ENCODE measurements around the gene MYO5B. TPM values are rescaled to one million over a fixed set of nuclear protein-coding genes. Genes with fewer than 3 reads are reported as not detected.

The MYO5B gene
- polyA plus RNA-seq, 1 of the 3 experiments (the other 2 are of a cell fraction), result 1.3 TPM

DNA sequence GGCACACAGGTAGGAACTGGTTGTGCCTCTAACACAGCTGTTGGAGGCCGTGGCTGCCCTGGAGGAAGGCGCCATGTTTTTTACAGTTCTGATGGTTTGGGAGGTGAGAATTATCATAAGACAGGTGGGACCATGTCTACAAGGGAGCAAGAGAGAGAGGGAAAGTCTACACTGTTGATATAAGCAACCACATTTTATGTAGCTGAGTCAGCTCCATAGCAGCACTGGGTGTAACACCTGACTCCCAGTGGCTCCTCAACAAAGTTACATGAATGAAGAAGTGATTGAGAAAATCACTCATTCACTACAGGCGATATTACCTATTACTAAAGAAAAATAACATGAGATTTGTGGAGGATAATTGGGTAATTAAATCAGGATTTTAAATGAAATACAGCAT is 340.3 kb downstream of the MYO5B start:
- WGBS (ENCODE audit: low lambda C conversion rate), result 77% methylated on average over 3 of the region's 3 CpGs

DNA sequence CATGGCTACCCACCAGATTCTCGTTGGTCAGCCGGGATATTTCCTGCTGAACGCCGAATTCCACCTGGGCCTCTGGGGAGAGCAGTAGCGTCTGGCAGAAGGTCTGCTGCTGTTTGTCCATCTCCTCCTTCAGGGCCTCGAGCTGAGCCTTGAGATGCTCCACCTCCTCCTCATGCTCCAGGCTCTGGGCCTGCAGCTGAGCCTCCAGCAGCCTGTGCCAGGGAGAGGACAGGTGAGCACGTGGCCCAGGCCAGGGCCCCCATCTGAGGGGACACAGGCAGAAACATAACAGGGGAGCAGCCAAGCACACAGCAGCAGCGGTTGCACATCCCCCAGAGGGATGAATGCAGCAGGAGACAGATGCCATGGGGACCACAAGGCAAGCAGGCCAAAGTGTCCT is 341.5 kb downstream of the MYO5B start:
- no peak for TF ChIP-seq EP300 (IDR thresholded peaks at IDR 0.05; ENCODE audit: borderline replicate concordance in 1 of 2, low read depth in 1 of 2, low read length in 1 of 2)
- TF ChIP-seq GATA2 (CRISPR knock-in tag; IDR thresholded peaks at IDR 0.05), result no peak
- TF ChIP-seq SMC3 (IDR thresholded peaks at IDR 0.05; ENCODE audit: low read depth, low read length), result no peak
- TF ChIP-seq MXI1 (IDR thresholded peaks at IDR 0.05; ENCODE audit: low read depth, low read length), result no peak
- TF ChIP-seq TAF1 (IDR thresholded peaks at IDR 0.05; ENCODE audit: borderline replicate concordance, low read depth, low read length), result no peak
- no peak for TF ChIP-seq ELF1 (IDR thresholded peaks at IDR 0.05)
- TF ChIP-seq POLR2AphosphoS5 (IDR thresholded peaks at IDR 0.05; ENCODE audit: low read depth, low read length), result no peak
- TF ChIP-seq NRF1 (IDR thresholded peaks at IDR 0.05; ENCODE audit: low read depth, low read length), result no peak
- no peak for TF ChIP-seq JUND (IDR thresholded peaks at IDR 0.05)
- TF ChIP-seq RAD21 (IDR thresholded peaks at IDR 0.05; ENCODE audit: low read length), result no peak
- H3K4me3 ChIP-seq (ENCODE audit: low read depth in 2 of 2, low read length in 1 of 2), result no peak overlapping the region
- no peaks in the 10 kb centered on the region for H3K79me2 ChIP-seq (ENCODE audit: insufficient read depth)
- H3K27me3 ChIP-seq (ENCODE audit: insufficient read depth), result no peaks in the 10 kb centered on the region
- no peak overlapping the region for H3K4me2 ChIP-seq
- ChIA-PET CTCF (interaction anchor here (10.1 to 15.8 kb wide), 3 partner anchors 7 to 341 kb away, joined by 110 to 254 read pairs (median 140); partner anchors contain the start of gene LIPG), POLR2A (no interaction called here)
- no peaks in the 10 kb centered on the region for H3F3A ChIP-seq (replicated peaks; ENCODE audit: insufficient read depth)
- no peak overlapping the region for H3K27ac ChIP-seq (ENCODE audit: low read depth in 2 of 2, low read length in 1 of 2)
- H3K36me3 ChIP-seq (replicated peaks in 1 of 2; ENCODE audit: control insufficient read depth in 1 of 2, insufficient read depth in 2 of 2, low read length in 1 of 2), result no peaks in the 10 kb centered on the region
- DNase-seq, result no peak
- no peak overlapping the region for H2AFZ ChIP-seq (ENCODE audit: low read depth)
- H3K9me2 ChIP-seq, result no peaks in the 10 kb centered on the region
- no peaks in the 10 kb centered on the region for H4K20me1 ChIP-seq (ENCODE audit: insufficient read depth)
- H3K9ac ChIP-seq, result no peak overlapping the region
- H3K9me3 ChIP-seq, result no peaks in the 10 kb centered on the region
- peaks cover 0 to 5% of the 10 kb centered on the region in 2 experiments; a peak in 2 of 4 replicates for H3K4me1 ChIP-seq (ENCODE audit: control insufficient read depth in 1 of 2, insufficient read depth in 2 of 2, low read depth in 1 of 2, low read length in 1 of 2)
- 40% methylated on average over 2 of the region's 8 CpGs for WGBS (ENCODE audit: low lambda C conversion rate)

More for the DNA sequence above, 340.3 kb downstream of the MYO5B start:
- Histone ChIP-seq H3K9me3 (no peaks in the 10 kb centered on the region), H3F3A (replicated peaks; ENCODE audit: insufficient read depth) (no peaks in the 10 kb centered on the region), H3K4me2 (no peak overlapping the region), H3K4me1 (ENCODE audit: control insufficient read depth in 1 of 2, insufficient read depth in 2 of 2, low read depth in 1 of 2, low read length in 1 of 2) (peaks cover 0 to 7% of the 10 kb centered on the region in 2 experiments; a peak in 3 of 4 replicates), H3K36me3 (replicated peaks in 1 of 2; ENCODE audit: control insufficient read depth in 1 of 2, insufficient read depth in 2 of 2, low read length in 1 of 2) (no peaks in the 10 kb centered on the region), H3K9ac (no peak overlapping the region), H3K4me3 (ENCODE audit: low read depth in 2 of 2, low read length in 1 of 2) (no peak overlapping the region), H4K20me1 (ENCODE audit: insufficient read depth) (no peaks in the 10 kb centered on the region), H3K27ac (ENCODE audit: low read depth in 2 of 2, low read length in 1 of 2) (no peak overlapping the region), H3K79me2 (ENCODE audit: insufficient read depth) (no peaks in the 10 kb centered on the region), H3K27me3 (ENCODE audit: insufficient read depth) (no peaks in the 10 kb centered on the region), H2AFZ (ENCODE audit: low read depth) (no peak overlapping the region), H3K9me2 (no peaks in the 10 kb centered on the region)
- ChIA-PET POLR2A (no interaction called here), CTCF (interaction anchor here (2.3 to 15.8 kb wide), 3 partner anchors 10 to 343 kb away, joined by 8 to 254 read pairs (median 140); partner anchors contain the start of gene LIPG)
- no peak for DNase-seq
- TF ChIP-seq NRF1 (IDR thresholded peaks at IDR 0.05; ENCODE audit: low read depth, low read length), result no peak
- no peak for TF ChIP-seq ELF1 (IDR thresholded peaks at IDR 0.05)
- no peak for TF ChIP-seq YY1 (IDR thresholded peaks at IDR 0.05; ENCODE audit: low read depth)
- TF ChIP-seq MXI1 (IDR thresholded peaks at IDR 0.05; ENCODE audit: low read depth, low read length), result no peak
- no peak for TF ChIP-seq TAF1 (IDR thresholded peaks at IDR 0.05; ENCODE audit: borderline replicate concordance, low read depth, low read length)
- TF ChIP-seq RXRA (IDR thresholded peaks at IDR 0.05; ENCODE audit: borderline replicate concordance, low read depth), result no peak
- TF ChIP-seq, protein P1, sequence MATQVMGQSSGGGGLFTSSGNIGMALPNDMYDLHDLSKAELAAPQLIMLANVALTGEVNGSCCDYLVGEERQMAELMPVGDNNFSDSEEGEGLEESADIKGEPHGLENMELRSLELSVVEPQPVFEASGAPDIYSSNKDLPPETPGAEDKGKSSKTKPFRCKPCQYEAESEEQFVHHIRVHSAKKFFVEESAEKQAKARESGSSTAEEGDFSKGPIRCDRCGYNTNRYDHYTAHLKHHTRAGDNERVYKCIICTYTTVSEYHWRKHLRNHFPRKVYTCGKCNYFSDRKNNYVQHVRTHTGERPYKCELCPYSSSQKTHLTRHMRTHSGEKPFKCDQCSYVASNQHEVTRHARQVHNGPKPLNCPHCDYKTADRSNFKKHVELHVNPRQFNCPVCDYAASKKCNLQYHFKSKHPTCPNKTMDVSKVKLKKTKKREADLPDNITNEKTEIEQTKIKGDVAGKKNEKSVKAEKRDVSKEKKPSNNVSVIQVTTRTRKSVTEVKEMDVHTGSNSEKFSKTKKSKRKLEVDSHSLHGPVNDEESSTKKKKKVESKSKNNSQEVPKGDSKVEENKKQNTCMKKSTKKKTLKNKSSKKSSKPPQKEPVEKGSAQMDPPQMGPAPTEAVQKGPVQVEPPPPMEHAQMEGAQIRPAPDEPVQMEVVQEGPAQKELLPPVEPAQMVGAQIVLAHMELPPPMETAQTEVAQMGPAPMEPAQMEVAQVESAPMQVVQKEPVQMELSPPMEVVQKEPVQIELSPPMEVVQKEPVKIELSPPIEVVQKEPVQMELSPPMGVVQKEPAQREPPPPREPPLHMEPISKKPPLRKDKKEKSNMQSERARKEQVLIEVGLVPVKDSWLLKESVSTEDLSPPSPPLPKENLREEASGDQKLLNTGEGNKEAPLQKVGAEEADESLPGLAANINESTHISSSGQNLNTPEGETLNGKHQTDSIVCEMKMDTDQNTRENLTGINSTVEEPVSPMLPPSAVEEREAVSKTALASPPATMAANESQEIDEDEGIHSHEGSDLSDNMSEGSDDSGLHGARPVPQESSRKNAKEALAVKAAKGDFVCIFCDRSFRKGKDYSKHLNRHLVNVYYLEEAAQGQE (IDR thresholded peaks at IDR 0.05; ENCODE audit: low read depth, low read length), result no peak
- TF ChIP-seq GATA2 (CRISPR knock-in tag; IDR thresholded peaks at IDR 0.05), result no peak
- TF ChIP-seq EP300 (IDR thresholded peaks at IDR 0.05; ENCODE audit: borderline replicate concordance in 1 of 2, low read depth in 1 of 2, low read length in 1 of 2), result no peak
- no peak for TF ChIP-seq FOXJ3 (CRISPR knock-in tag; IDR thresholded peaks at IDR 0.05)
- TF ChIP-seq, protein P2, sequence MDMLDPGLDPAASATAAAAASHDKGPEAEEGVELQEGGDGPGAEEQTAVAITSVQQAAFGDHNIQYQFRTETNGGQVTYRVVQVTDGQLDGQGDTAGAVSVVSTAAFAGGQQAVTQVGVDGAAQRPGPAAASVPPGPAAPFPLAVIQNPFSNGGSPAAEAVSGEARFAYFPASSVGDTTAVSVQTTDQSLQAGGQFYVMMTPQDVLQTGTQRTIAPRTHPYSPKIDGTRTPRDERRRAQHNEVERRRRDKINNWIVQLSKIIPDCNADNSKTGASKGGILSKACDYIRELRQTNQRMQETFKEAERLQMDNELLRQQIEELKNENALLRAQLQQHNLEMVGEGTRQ (IDR thresholded peaks at IDR 0.05; ENCODE audit: borderline replicate concordance, low read depth, low read length), result no peak

Data from SK-N-SH (cell line).